HepG2 (cell line): ENCODE data around the gene HDLBP. TPM values are rescaled to one million over a fixed set of nuclear protein-coding genes. Genes with fewer than 3 reads are reported as not detected.

Experiments
- MAFG ChIP-seq: sonication (generic); formaldehyde crosslinking; IDR thresholded peaks from 2 replicates; pipeline ENCODE4 v1.5.1; 2020; ENCODE audit warnings: mild to moderate bottlenecking, missing genetic modification reagents
- MED8 ChIP-seq: sonication (generic); formaldehyde crosslinking; IDR thresholded peaks from 2 replicates; pipeline ENCODE4 v1.8.1; 2023; ENCODE audit warnings: mild to moderate bottlenecking, missing genetic modification reagents; ENCODE audit not compliant: insufficient replicate concordance
- MXI1 ChIP-seq: IDR thresholded peaks from 3 replicates; pipeline ENCODE4 v1.6.1; 2012; ENCODE audit warnings: low read depth, low read length, inconsistent platforms, borderline replicate concordance
- PAX8 ChIP-seq: sonication (generic); formaldehyde crosslinking; IDR thresholded peaks from 2 replicates; pipeline ENCODE4 v1.8.0; 2022; ENCODE audit warnings: mild to moderate bottlenecking, missing genetic modification reagents, borderline replicate concordance
- RBM39 ChIP-seq: fragments of 200-400 bp; formaldehyde crosslinking; IDR thresholded peaks from one replicate; pipeline ENCODE4 v1.6.1; 2018; ENCODE audit warnings: antibody characterized with exemption, mild to moderate bottlenecking, low read depth, low read length; ENCODE audit not compliant: poor library complexity, severe bottlenecking
- ZEB1 ChIP-seq: IDR thresholded peaks from 2 replicates; pipeline ENCODE4 v1.6.1; 2012; ENCODE audit warnings: mild to moderate bottlenecking, low read depth, inconsistent platforms; ENCODE audit not compliant: insufficient replicate concordance
- ZFP41 ChIP-seq: sonication (generic); formaldehyde crosslinking; IDR thresholded peaks from 2 replicates; pipeline ENCODE4 v1.4.0; 2020; ENCODE audit warnings: mild to moderate bottlenecking, missing genetic modification reagents, borderline replicate concordance
- ZMYM4 ChIP-seq: sonication (generic); formaldehyde crosslinking; IDR thresholded peaks from 2 replicates; pipeline ENCODE4 v1.8.1; 2023; ENCODE audit warnings: mild to moderate bottlenecking, missing genetic modification reagents
- ZNF451 ChIP-seq: sonication (generic); formaldehyde crosslinking; IDR thresholded peaks from 2 replicates; pipeline ENCODE4 v1.5.0; 2020; ENCODE audit warnings: mild to moderate bottlenecking, missing genetic modification reagents
- ZNF639 ChIP-seq: conservative IDR thresholded peaks from 2 replicates; pipeline ENCODE4 v1.6.1; 2018; ENCODE audit warnings: missing genetic modification reagents
- ZNF724P ChIP-seq: sonication (generic); formaldehyde crosslinking; IDR thresholded peaks from 2 replicates; pipeline ENCODE4 v1.8.0; 2022; ENCODE audit warnings: missing genetic modification reagents, borderline replicate concordance
- polyA plus RNA-seq, 8 experiments: library from polyadenylated mRNA; depleted of rRNA in 3 of 8; stranded (reverse) in 7 of 8; unstranded in 1 of 8; fragments of >200 nt; fragmentation: Illumina TruSeq in 4 of 8; extraction: Trizol in 4 of 8; gene quantifications; 2 replicates each; pipeline versions ENCODE4 v1.2.1 to v1.2.3, GENCODE V29; 2011 to 2016; ENCODE audit warnings: low read depth in 4 of 8, missing spikeins in 1 of 8, mixed read lengths in 1 of 8; ENCODE audit not compliant: insufficient read depth in 1 of 8
- total RNA-seq, 5 experiments: library from RNA; depleted of rRNA; stranded (reverse); fragments of >200 nt; fragmentation: Illumina TruSeq; extraction: Trizol; gene quantifications; 2 replicates each; pipeline ENCODE4 v1.2.3, GENCODE V29; 2016; ENCODE audit warnings: low read depth in 1 of 5
- TF ChIP-seq, protein P1 (sequence below): sonication (generic); formaldehyde crosslinking; IDR thresholded peaks from 2 replicates; pipeline ENCODE4 v1.4.0; 2020; ENCODE audit warnings: missing genetic modification reagents, mild to moderate bottlenecking, borderline replicate concordance
- TF ChIP-seq, protein P2 (sequence below): sonication (generic); formaldehyde crosslinking; conservative IDR thresholded peaks from 2 replicates; pipeline ENCODE4 v1.8.1; 2023; ENCODE audit warnings: missing genetic modification reagents
- TF ChIP-seq, protein P3 (sequence below): IDR thresholded peaks from 2 replicates; pipeline ENCODE4 v1.6.1; 2016; ENCODE audit warnings: missing genetic modification reagents, missing compliant biosample characterization

HDLBP gene
- total and polyA plus RNA-seq, 2 of the 13 experiments (the other 11 are each of a cell fraction or from before 2014, with no cell fraction given): 464 to 707 TPM

GRCh38 chr2:241223211-241224017, 92.1 kb downstream of the HDLBP start (continued):
- TF ChIP-seq, protein P1, sequence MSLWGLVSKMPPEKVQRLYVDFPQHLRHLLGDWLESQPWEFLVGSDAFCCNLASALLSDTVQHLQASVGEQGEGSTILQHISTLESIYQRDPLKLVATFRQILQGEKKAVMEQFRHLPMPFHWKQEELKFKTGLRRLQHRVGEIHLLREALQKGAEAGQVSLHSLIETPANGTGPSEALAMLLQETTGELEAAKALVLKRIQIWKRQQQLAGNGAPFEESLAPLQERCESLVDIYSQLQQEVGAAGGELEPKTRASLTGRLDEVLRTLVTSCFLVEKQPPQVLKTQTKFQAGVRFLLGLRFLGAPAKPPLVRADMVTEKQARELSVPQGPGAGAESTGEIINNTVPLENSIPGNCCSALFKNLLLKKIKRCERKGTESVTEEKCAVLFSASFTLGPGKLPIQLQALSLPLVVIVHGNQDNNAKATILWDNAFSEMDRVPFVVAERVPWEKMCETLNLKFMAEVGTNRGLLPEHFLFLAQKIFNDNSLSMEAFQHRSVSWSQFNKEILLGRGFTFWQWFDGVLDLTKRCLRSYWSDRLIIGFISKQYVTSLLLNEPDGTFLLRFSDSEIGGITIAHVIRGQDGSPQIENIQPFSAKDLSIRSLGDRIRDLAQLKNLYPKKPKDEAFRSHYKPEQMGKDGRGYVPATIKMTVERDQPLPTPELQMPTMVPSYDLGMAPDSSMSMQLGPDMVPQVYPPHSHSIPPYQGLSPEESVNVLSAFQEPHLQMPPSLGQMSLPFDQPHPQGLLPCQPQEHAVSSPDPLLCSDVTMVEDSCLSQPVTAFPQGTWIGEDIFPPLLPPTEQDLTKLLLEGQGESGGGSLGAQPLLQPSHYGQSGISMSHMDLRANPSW (CRISPR knock-in tag): 0 out of 2 replicates have a peak, but pooled peaks have one; percentile 70
- TF ChIP-seq ZNF639 (CRISPR knock-in tag): no peak
- TF ChIP-seq ZMYM4: 0 out of 2 replicates have a peak, but pooled peaks have one; percentile 28
- 0 out of 2 replicates have a peak, but pooled peaks have one; percentile 34 for TF ChIP-seq ZNF724P (CRISPR knock-in tag)
- TF ChIP-seq, protein P2, sequence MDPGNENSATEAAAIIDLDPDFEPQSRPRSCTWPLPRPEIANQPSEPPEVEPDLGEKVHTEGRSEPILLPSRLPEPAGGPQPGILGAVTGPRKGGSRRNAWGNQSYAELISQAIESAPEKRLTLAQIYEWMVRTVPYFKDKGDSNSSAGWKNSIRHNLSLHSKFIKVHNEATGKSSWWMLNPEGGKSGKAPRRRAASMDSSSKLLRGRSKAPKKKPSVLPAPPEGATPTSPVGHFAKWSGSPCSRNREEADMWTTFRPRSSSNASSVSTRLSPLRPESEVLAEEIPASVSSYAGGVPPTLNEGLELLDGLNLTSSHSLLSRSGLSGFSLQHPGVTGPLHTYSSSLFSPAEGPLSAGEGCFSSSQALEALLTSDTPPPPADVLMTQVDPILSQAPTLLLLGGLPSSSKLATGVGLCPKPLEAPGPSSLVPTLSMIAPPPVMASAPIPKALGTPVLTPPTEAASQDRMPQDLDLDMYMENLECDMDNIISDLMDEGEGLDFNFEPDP (CRISPR knock-in tag): 0 out of 2 replicates have a peak, but pooled peaks have one; percentile 92
- TF ChIP-seq PAX8 (CRISPR knock-in tag): peak; percentile 19; the same call in 1 of the 2 replicates
- 0 out of 3 replicates have a peak, but pooled peaks have one; percentile 3 for TF ChIP-seq MXI1
- TF ChIP-seq RBM39: peak; percentile 5
- TF ChIP-seq ZFP41 (CRISPR knock-in tag): 0 out of 2 replicates have a peak, but pooled peaks have one; percentile 16
- 0 out of 2 replicates have a peak, but pooled peaks have one; percentile 34 for TF ChIP-seq ZNF451
- TF ChIP-seq MAFG: no peak
- peak; percentile 56 for TF ChIP-seq ZEB1
- peak; percentile 59 for TF ChIP-seq MED8
- TF ChIP-seq, protein P3, sequence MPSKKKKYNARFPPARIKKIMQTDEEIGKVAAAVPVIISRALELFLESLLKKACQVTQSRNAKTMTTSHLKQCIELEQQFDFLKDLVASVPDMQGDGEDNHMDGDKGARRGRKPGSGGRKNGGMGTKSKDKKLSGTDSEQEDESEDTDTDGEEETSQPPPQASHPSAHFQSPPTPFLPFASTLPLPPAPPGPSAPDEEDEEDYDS: no peak
